Activated CD4-positive, alpha-beta T cell treated with anti-CD3 and anti-CD28 coated beads, Interleukin-2, amount 50 U/mL, for 4 hours (primary cell): ENCODE measurements around the gene CTPS2.
"Not testable (repeated sequence)": the region's sequence is repeated elsewhere in the genome, so short reads cannot be mapped to it uniquely, and the experiment has no call there.

Experiments
- DNase-seq, 2 experiments: peaks; one replicate each; pipeline ENCODE4 v3.0.0-alpha.2; 2020

Gene CTPS2

DNA sequence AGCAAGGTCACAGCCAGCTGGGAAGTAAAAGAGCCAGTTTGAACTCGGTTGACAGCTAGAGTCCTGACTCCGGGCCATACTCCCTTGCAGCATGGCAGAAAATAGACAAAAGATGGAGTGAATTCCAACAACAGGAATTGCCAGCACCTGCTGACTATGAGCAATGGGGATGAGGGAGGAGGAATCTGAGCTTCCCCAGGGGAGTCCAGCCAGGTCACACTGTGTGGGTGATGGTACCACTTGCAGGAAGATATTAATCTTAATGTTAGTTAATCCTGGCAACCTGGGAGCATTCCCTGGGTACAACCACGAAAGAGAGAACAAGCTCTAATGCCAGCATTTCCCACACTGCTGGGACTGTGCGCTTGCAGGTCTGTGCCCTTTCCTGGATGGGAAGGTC lies 110.6 kb downstream of the CTPS2 start:
- no peak for DNase-seq

DNA sequence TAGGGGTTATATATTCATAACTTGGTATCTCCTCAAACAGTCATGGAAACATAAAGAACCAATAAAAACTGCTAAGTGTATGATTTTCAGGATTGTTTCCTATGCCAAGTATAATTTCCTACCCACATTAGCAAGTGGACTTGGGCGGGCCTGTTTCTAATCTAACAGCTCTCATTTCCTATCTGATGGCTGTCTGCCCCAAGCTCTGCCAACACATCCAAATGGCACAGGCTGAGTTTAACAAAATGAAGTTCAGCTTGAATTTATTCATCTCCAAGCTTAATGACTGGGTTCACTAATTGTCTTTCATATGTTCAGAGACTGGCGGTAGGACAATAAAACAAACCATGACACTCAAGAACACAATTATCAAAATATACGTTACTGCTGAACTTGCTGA lies 118.0 kb downstream of the CTPS2 start:
- DNase-seq, result no peak

GRCh38 chrX:16593801-16594200 lies 118.7 kb downstream of the CTPS2 start:
- DNase-seq, result no peak

GRCh38 chrX:16592194-16592770 lies 120.2 kb downstream of the CTPS2 start:
- no peak for DNase-seq

- no peak for DNase-seq
Measured at GRCh38 chrX:16589826-16590225, 122.6 kb downstream of the CTPS2 start.

DNA sequence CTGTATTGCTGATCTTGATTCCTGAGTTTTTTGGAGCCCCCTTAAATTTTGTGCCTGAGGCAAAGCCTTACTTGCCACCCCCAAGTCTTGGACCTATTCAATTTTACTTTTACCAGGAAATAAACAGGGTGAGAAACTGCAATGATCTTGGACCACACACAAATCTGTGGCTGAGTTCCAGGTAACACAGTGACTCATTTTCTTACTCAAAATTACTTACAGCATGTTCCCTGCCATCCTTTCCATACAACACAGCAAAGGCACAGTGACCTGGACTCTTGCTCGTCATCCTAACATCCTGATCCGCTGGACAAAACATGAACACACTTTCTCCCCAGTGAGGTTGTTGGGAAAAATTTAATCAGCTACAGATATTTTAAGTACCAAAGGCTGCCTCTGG lies 123.3 kb downstream of the CTPS2 start:
- no peak for DNase-seq

- no peak for DNase-seq
Measured at GRCh38 chrX:16588266-16588665, 124.2 kb downstream of the CTPS2 start.

GRCh38 chrX:16587836-16588235 lies 124.6 kb downstream of the CTPS2 start:
- DNase-seq, result no peak

- DNase-seq, result no peak
Measured at GRCh38 chrX:16586377-16587112, 125.9 kb downstream of the CTPS2 start.

DNA sequence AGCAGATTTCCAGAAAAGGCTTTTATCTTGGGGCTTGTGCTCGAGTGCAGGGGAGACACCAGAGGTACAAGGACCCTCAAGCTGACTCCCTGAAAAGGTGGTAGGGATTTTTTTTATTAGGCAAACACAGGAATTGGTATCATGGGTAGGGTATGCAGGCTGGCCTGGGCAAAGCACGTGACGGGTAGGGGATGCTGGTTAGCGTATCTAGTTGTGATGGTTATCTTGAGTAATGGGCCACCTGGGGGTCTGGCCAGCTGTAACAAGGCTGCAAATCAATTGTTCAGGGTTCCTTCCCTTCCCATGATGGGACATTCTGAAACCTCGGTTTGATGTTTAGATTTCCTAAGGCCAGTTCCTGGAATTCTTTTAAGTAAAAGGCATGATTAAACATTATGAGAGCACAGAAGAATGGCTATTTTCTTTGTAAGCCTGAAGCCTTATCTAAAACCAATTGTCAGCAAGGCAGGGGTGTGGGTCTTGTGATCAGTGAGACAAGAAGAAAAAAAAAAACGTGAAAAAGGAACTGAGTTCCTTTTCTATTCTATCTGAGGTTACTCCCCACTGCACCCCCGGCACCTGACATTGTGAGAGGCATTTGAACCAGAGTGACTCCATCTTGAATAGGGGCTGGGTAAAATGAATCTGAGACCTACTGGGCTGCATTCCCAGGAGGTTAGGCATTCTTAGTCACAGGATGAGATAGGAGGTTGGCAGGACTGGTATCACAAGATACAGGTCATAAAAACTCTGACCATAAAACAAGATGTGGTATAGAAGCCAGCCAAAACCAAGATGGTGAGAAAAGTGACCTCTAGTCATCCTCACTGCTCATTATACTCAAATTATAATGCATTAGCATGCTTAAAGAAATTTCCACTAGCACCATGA lies 126.7 kb downstream of the CTPS2 start:
- DNase-seq, result no peak

DNA sequence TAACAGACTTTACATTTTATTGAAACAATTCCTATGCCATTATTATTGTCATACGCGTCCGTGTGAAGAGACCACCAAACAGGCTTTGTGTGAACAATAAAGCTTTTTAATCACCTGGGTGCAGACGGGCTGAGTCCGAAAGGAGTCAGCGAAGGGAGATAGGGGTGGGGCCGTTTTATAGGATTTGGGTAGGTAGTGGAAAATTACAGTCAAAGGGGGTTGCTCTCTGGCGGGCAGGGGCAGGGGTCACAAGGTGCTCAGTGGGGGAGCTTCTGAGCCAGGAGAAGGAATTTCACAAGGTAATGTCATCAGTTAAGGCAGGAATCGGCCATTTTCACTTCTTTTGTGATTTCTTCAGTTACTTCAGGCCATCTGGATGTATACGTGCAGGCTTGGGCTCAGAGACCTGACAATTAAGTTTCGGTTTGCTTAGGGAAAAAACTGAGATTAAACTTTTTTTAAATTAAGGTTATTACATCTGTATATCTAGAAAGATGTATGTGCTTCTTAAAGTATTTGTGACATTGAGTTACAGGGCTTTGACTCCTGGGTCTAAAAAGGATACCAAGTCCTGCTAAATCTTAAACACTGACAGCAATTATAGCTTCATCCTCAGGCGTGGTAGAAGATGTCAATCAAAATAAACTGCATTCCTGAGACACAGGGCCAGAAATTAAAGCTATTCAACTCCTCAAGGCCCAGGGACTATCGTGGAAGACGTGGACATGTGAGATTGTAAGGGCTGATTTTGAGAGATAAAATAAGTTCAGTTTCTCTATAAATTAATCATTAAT lies 132.3 kb downstream of the CTPS2 start:
- not testable (repeated sequence) for DNase-seq

GRCh38 chrX:16579517-16579916 lies 133.0 kb downstream of the CTPS2 start:
- DNase-seq, result no peak

DNA sequence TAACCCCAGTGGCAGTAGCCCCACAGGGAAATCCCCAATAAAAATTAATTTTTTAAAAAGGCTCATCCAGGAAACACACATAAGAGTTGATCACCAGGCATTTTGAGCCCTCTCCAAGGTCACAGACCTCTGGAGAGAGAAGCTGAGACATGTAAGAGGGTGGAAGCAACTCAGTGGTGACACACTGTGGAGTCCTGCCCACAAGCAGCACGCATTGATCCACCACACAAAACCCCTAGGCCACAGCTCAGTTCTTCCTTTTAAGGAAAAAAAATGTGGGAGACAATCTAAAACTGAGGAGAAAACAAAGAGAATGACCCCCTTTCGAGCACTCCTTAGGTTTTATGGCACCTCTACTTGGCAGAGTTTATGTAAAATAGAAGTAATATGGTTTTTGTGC lies 134.3 kb downstream of the CTPS2 start:
- no peak for DNase-seq

- DNase-seq, result no peak
Measured at GRCh38 chrX:16577483-16578029, 134.9 kb downstream of the CTPS2 start.

- DNase-seq, result not testable (repeated sequence)
Measured at GRCh38 chrX:16575388-16575787, 137.1 kb downstream of the CTPS2 start.

- DNase-seq, result no peak
Measured at GRCh38 chrX:16573781-16574180, 138.7 kb downstream of the CTPS2 start.

GRCh38 chrX:16567681-16568080 lies 144.8 kb downstream of the CTPS2 start:
- DNase-seq, result no peak

DNA sequence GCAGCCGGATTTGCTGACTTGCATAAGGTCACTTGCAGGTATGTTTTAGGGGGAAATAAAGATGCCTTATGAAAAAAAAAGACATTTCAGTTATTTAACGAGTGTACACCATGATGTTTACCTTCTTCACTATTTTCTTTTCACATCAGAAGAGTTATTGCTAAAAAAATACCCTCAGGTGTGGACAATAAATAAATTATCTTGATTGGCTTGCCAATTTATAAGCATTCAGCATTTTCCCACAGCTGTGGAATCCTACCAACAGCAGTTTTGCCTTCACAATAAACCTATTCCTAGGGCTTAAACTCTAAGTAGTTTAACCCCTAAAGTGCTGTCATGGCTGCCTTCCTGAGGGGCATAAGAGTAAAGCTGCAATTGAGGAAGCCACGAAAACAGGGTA lies 145.9 kb downstream of the CTPS2 start:
- no peak for DNase-seq

DNA sequence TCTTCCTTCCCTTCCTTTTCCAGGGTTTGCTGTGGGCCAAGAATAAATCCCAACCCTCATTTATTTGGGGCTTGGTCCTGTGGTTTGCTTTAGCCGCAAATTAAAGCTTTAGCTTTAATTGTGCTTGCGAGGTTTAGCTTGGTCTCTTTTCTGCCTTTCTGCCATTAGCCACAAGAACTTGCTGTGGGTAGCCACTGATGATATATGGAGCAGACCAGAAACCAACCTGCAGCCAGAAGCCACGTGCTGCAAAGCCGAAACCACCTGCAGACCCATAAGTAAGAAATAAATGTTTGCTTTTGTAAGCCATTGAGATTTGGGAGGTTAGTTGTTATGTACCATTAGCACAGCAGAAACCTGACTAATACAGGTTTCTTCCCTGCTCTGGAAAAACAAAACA lies 152.3 kb downstream of the CTPS2 start:
- no peak for DNase-seq

DNA sequence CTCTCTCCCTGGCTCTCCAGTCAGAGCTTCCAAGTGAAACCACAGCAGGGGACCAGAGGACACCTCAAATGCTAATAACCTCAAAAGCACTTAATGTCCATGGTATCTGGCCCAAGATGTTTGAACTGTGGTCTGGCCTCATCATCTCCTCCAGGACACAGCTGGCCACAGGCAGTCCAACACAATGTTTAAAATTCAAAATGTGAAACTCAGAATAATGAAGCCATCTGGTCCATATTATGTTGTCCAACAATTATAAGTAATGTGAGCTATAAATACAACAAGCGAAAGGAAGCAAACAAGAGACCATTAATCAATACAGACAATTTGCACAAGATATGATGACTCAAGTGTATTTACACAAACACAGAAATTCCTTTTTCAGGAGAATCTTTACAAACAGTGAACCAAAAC lies 153.3 kb downstream of the CTPS2 start:
- no peak for DNase-seq

GRCh38 chrX:16558489-16558888 lies 154.0 kb downstream of the CTPS2 start:
- no peak for DNase-seq

- no peak for DNase-seq
Measured at GRCh38 chrX:16552546-16552945, 159.9 kb downstream of the CTPS2 start.

- no peak for DNase-seq
Measured at GRCh38 chrX:16547644-16548043, 164.8 kb downstream of the CTPS2 start.
